IPS-11a (cell line): ENCODE results near the gene DGUOK.

Source experiments
- H3K4me3 ChIP-seq: one replicate; pipeline ENCODE4 v1.5.1; 2013; ENCODE audit warnings: low read depth, low read length, control low read depth

The DGUOK gene

GRCh38 chr2:73947412-73948018 lies 20.8 kb downstream of the DGUOK start:
- no peak overlapping the region for H3K4me3 ChIP-seq

- no peak overlapping the region for H3K4me3 ChIP-seq
Measured at GRCh38 chr2:73949802-73950201, 23.1 kb downstream of the DGUOK start.

DNA sequence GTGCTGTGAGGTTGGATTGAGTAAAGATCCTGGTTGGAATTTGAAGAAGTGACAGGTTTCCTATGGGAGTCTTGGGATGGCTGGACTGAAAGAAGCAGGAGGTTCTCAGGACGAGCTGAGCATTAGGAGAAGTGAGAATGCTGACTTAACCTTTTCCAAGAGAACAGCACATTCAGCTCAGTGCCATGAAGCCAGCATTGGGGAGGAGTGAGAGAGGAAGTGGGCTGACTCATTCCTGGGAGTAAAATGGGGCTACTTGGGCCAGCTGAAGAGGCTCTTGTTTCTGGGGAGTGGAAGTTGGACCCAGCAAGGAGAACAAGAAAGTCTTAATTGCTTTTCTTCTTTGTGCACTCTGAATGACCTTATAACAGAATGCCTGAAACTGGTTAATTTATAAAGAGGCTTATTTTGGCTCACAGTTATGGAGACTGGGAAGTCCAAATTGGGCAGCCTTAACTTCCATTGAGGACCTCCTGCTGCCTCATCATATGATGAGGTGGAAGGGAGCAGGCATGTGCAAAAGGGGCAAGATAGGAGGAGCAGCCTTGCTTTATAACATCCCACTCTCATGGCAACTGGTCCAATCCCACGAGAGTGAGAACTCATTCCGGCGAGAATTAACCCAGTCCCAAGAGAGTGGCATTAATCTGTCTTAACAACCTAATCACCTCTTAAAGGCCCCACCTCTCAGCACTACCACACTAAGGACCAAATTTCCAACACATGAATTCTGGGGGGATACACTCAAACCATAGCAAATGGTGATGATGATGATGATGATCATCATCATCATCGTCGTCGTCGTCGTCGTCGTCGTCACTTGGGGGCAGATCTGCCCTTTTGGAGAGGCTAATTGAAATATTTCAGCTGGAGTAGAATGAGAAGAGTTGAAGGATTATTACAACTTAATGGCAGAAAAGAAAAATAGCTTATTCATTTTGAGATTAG lies 26.1 kb downstream of the DGUOK start:
- no peak overlapping the region for H3K4me3 ChIP-seq

DNA sequence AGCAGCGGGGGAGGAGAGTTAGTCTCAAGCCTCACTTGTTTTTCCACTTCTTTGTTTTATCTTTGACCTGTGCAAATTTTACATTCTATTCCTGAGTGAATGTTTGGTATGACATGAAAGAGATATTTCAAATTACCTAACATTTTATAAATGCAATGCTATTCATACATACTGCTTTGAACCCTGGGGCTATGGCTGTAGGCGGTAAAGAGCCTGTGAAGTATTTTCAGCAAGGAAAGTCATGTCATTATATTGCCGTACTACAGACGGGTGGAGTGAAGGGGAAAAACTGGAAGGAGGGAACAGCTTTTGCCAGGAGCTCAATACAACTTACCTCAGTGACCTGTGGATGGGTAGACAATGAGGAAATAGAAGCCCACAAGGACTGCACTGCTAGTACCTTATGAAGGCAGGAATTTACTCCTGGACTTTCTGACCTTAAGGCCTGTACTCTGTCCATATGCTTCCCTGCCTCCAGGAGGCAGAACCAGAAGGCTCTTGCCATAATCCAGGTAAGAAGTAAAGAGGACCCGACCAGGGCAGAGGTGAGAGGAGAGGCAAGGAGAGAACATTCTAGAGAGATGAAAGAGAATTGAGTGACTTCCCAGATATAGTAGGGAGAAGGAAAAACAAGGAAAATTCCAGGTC lies 29.7 kb downstream of the DGUOK start:
- H3K4me3 ChIP-seq, result no peak overlapping the region

DNA sequence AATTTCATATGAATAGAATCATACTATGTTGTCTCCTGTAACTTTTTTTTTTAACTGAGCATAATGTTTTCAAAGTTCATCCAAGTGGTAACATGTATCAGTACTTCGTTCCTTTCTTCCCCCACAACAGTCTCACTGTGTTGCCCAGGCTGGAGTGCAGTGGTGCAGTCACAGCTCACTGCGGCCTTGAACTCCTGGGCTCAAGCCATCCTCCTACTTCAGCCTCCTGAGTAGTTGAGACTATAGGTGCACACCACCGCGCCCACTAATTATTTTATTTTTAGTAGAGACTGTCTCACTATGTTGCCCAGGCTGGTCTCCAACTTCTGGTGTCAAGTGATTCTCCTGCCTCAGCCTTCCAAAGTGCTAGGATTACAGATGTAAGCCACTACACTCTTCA lies 34.6 kb downstream of the DGUOK start:
- H3K4me3 ChIP-seq, result no peak overlapping the region

- no peak overlapping the region for H3K4me3 ChIP-seq
Measured at GRCh38 chr2:73961823-73962615, 35.3 kb downstream of the DGUOK start.

DNA sequence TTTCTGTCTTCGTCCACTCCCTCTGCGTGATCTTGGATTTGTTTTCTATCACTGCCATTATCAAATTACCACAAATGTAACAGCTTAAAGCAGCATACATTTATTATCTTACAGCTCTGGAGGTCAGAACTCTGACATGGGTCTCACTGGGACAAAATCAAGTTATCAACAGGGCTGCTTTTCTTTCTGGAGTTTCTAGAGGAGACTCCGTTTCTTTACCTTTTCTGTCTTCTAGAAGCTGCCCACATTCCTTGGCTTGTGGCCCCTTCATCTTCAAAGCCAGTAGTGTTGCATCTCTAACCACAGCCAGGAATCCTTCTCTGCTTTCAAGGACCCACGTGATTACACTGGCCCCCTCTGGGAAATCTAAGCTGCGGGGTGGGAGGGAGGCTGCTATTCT lies 36.1 kb downstream of the DGUOK start:
- no peak overlapping the region for H3K4me3 ChIP-seq

GRCh38 chr2:73963385-73964120 lies 36.9 kb downstream of the DGUOK start:
- H3K4me3 ChIP-seq, result no peak overlapping the region

- H3K4me3 ChIP-seq, result no peak overlapping the region
Measured at GRCh38 chr2:73964223-73964622, 37.5 kb downstream of the DGUOK start.

DNA sequence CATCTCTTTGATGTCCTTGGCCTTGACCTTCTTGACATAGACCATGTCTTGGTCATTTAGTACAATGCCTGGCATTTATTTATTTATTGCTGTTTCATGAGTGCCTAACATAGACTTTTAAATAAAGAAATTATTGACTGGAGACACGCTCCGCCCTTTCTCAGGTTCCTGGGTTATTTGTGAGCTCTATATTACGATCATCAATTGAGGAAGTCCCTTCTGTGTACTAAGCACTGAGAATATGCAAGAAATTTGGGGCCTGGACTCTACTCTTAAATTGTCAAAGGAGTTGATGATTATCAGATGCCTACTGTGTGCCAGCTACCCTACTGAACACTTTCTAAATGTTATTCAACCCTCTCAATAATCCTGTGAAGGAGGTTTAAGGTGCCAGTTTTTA lies 38.4 kb downstream of the DGUOK start:
- H3K4me3 ChIP-seq, result no peak overlapping the region

GRCh38 chr2:73968357-73968937 lies 41.8 kb downstream of the DGUOK start:
- no peak overlapping the region for H3K4me3 ChIP-seq

DNA sequence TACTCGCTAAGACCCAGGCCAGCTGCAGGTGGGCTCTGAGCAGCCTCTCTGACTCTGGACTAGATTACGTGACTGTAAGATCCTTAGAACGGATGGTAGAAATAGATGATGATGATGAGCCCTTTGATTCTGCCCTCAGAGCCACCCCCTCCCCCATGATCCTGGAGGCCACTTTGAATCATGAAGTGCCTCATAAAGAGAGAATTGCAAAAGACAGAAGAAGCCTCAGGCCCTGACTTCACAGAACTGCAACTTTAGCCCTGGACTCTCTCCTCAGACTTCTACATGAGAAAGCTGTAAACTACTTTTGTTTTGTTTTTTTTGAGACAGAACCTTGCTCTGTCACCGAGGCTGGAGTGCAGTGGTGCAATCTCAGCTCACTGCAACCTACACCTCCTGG lies 42.7 kb downstream of the DGUOK start:
- H3K4me3 ChIP-seq, result no peak overlapping the region

DNA sequence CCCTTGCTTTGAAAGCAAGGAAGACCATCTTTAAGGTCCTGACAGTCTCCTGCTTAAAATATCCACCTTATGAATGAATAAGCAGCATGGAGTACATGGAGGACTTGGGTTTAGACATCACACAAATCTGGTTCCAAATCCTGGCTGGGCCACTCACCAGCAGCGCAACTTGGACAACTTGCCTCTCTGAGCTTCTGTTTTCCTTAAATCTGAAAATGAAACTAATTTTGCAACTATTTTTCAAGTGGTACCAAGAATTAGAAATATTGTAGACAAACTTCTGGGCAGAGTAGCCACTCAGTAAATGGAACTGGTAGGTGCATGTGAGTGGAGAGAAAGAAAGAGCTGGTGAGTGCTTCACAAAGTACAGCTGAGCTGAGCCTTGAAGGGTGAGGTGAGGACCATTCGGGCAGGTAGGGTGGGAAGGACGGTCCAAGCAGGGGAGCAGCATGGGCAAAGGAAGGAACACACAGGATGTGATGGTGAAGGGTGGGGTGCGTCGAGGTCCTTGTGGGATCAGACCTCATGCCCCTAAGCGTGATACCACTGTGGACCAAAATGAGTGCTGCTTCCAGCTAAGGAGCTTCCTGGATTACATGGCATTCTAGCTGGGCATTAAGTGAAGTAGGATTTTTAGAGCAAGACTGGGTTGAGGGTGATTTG lies 43.6 kb downstream of the DGUOK start:
- no peak overlapping the region for H3K4me3 ChIP-seq

GRCh38 chr2:73970850-73971471 lies 44.3 kb downstream of the DGUOK start:
- H3K4me3 ChIP-seq, result no peak overlapping the region

- no peak overlapping the region for H3K4me3 ChIP-seq
Measured at GRCh38 chr2:73971722-73972121, 45.0 kb downstream of the DGUOK start.

- H3K4me3 ChIP-seq, result no peak overlapping the region
Measured at GRCh38 chr2:73972846-73973245, 46.2 kb downstream of the DGUOK start.

GRCh38 chr2:73975731-73976130 lies 49.1 kb downstream of the DGUOK start:
- no peak overlapping the region for H3K4me3 ChIP-seq

DNA sequence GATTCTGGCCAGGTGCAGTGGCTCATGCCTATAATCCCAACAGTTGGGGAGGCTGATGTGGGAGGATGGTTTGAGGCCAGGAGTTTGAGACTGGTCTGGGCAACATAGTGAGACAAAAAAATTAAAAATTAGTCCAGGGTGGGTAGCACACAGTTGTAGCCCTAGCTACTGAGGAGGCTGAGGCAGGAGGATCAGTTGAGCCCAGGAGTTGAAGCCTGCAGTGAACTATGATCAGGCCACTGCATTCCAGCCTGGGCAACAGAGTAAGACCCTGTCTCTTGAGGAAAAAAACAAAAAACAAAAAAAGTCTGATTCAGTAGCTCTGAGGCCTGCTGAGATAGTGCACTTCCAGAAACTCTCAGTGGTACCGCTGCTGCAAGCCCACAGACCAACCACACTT lies 50.1 kb downstream of the DGUOK start:
- no peak overlapping the region for H3K4me3 ChIP-seq

- no peak overlapping the region for H3K4me3 ChIP-seq
Measured at GRCh38 chr2:73977466-73977865, 50.8 kb downstream of the DGUOK start.
